HCT116 (cell line): ENCODE data around the gene ARHGEF16. TPM values are rescaled to one million over a fixed set of nuclear protein-coding genes. Genes with fewer than 3 reads are reported as not detected.

Source experiments
- ATAC-seq: fragments of 200-7000 bp; cut with Tn5 transposase; 2 replicates; pipeline ENCODE4 v1.9.1; 2020; ENCODE audit warnings: mild to moderate bottlenecking, moderate library complexity
- BruUV-seq: library from RNA; stranded (reverse); fragments of 400-500 nt; replicated peaks from 2 replicates; lab custom pipeline; 2021; lab: Mats Ljungman, UMichigan
- CTCF ChIA-PET: fragments of 300-600 bp; sonication (Branson Sonifier 250); formaldehyde crosslinking; loops from one replicate; lab custom pipeline; 2021; ENCODE audit warnings: antibody characterized with exemption; lab: Charles Lee
- POLR2A ChIA-PET: fragments of 300-600, 350-600 bp; sonication (Branson Sonifier 250); formaldehyde crosslinking; loops from one replicate; lab custom pipeline; 2021; ENCODE audit warnings: antibody characterized with exemption; lab: Charles Lee
- RAD21 ChIA-PET, 2 experiments: fragments of 300-600 bp; sonication (Branson Sonifier 250); formaldehyde crosslinking; loops; one replicate each; lab custom pipeline; 2023; ENCODE audit warnings: low total read pairs in 2 of 2; ENCODE audit not compliant: uncharacterized antibody in 2 of 2, unreplicated experiment in 2 of 2, low non-redundant PET in 1 of 2; lab: Charles Lee
- DNase-seq: peaks from one replicate; pipeline ENCODE4 v3.0.0-alpha.2; 2010; ENCODE audit warnings: low read depth, low spot score
- H2AFZ ChIP-seq: fragments of 200-600 bp; shearing (Covaris generic), sonication (generic); 2 replicates; pipeline ENCODE4 v1.6.1; 2017; ENCODE audit warnings: low read depth, mixed run types, mixed read lengths, antibody characterized with exemption, low read length; ENCODE audit not compliant: poor library complexity, severe bottlenecking
- H3K27ac ChIP-seq: 2 replicates; pipeline ENCODE4 v1.5.1; 2012; ENCODE audit warnings: low read depth, low read length
- H3K27me3 ChIP-seq: fragments of 200-600 bp; sonication (generic); 2 replicates; pipeline ENCODE4 v1.6.1; 2016; ENCODE audit warnings: mixed run types, low read length, mixed read lengths; ENCODE audit not compliant: insufficient read depth
- H3K36me3 ChIP-seq, 2 experiments: fragments of 200-500 bp in 1 of 2; fragments of 200-600 bp in 1 of 2; sonication (Bioruptor generic) in 1 of 2; sonication (generic) in 1 of 2; 2 replicates each; pipeline versions ENCODE4 v1.5.1 to v1.6.1; 2014 to 2016; ENCODE audit warnings: low read length in 2 of 2, inconsistent platforms in 1 of 2, mixed read lengths in 1 of 2, mixed run types in 1 of 2; ENCODE audit not compliant: insufficient read depth in 2 of 2, control insufficient read depth in 1 of 2
- H3K4me1 ChIP-seq, 2 experiments: fragments of 200-600 bp in 1 of 2; sonication (generic) in 1 of 2; 2 replicates each; pipeline versions ENCODE4 v1.5.1 to v1.6.1; 2012 to 2017; ENCODE audit warnings: low read length in 2 of 2, inconsistent platforms in 1 of 2, mild to moderate bottlenecking in 1 of 2, mixed read lengths in 1 of 2, mixed run types in 1 of 2, moderate library complexity in 1 of 2; ENCODE audit not compliant: insufficient read depth in 2 of 2, control insufficient read depth in 1 of 2
- H3K4me2 ChIP-seq: fragments of 200-600 bp; sonication (generic); 2 replicates; pipeline ENCODE4 v1.6.1; 2017; ENCODE audit warnings: mixed run types, low read length, mixed read lengths
- H3K4me3 ChIP-seq, 2 experiments: fragments of 200-600 bp in 1 of 2; sonication (generic) in 1 of 2; replicated peaks in 1 of 2; 2 replicates each; pipeline ENCODE4 v1.5.1; 2011 to 2016; ENCODE audit warnings: low read length in 2 of 2, control low read depth in 1 of 2, low read depth in 1 of 2, mild to moderate bottlenecking in 1 of 2, mixed read lengths in 1 of 2, mixed run types in 1 of 2
- H3K79me2 ChIP-seq: fragments of 200-600 bp; sonication (generic); 2 replicates; pipeline ENCODE4 v1.6.1; 2017; ENCODE audit warnings: mild to moderate bottlenecking, mixed run types, low read length, moderate library complexity, mixed read lengths; ENCODE audit not compliant: insufficient read depth
- H3K9ac ChIP-seq: fragments of 200-600 bp; sonication (generic); 2 replicates; pipeline ENCODE4 v1.6.1; 2016; ENCODE audit warnings: low read length, mixed read lengths
- H3K9me2 ChIP-seq: fragments of 200-600 bp; sonication (generic), shearing (Covaris generic); 2 replicates; pipeline ENCODE4 v1.6.1; 2017; ENCODE audit warnings: mixed run types, mild to moderate bottlenecking, moderate library complexity; ENCODE audit not compliant: insufficient read depth
- H3K9me3 ChIP-seq, 2 experiments: fragments of 200-500 bp in 1 of 2; fragments of 200-600 bp in 1 of 2; sonication (Bioruptor generic) in 1 of 2; sonication (generic) in 1 of 2; 2 replicates each; pipeline ENCODE4 v1.6.1; 2014 to 2017; ENCODE audit warnings: low read length in 2 of 2, mixed read lengths in 2 of 2, inconsistent platforms in 1 of 2, low read depth in 1 of 2, mild to moderate bottlenecking in 1 of 2, mixed run types in 1 of 2, moderate library complexity in 1 of 2; ENCODE audit not compliant: control insufficient read depth in 1 of 2, insufficient read depth in 1 of 2
- H4K20me1 ChIP-seq: fragments of 200-600 bp; sonication (generic), shearing (Covaris generic); 2 replicates; pipeline ENCODE4 v1.6.1; 2017; ENCODE audit warnings: mixed run types, mild to moderate bottlenecking, moderate library complexity; ENCODE audit not compliant: insufficient read depth
- EZH2 ChIP-seq: fragments of 200-600 bp; sonication (generic); IDR thresholded peaks from 2 replicates; pipeline ENCODE4 v1.6.1; 2017; ENCODE audit warnings: antibody characterized with exemption, mixed run types
- POLR2AphosphoS5 ChIP-seq: IDR thresholded peaks from 2 replicates; pipeline ENCODE4 v1.6.1; 2011; ENCODE audit warnings: mild to moderate bottlenecking, low read depth, low read length, moderate library complexity
- intact Hi-C: fragments of 100-400 bp; cut with micrococcal nuclease; formaldehyde crosslinking; loops from 2 replicates; pipeline ENCODE4 v1.10.0; 2022
- total RNA-seq: library from RNA; stranded (reverse); gene quantifications from one replicate; pipeline ENCODE4 v1.2.1, GENCODE V29; 2021; ENCODE audit not compliant: unreplicated experiment
- TF ChIP-seq, protein P1 (sequence below): IDR thresholded peaks from 2 replicates; pipeline ENCODE4 v1.6.1; 2012
- TF ChIP-seq, protein P2 (sequence below), 3 experiments: fragments of 200-600 bp in 1 of 3; sonication (generic) in 1 of 3; IDR thresholded peaks in 2 of 3; conservative IDR thresholded peaks in 1 of 3; 2 replicates each; pipeline ENCODE4 v1.5.1; 2012 to 2017; ENCODE audit warnings: low read depth in 2 of 3, low read length in 2 of 3, antibody characterized with exemption in 1 of 3, borderline replicate concordance in 1 of 3, control low read depth in 1 of 3, mild to moderate bottlenecking in 1 of 3, mixed read lengths in 1 of 3, mixed run types in 1 of 3, moderate library complexity in 1 of 3; ENCODE audit not compliant: insufficient read depth in 1 of 3

Gene ARHGEF16
- total RNA-seq, 1 experiment from 2014 or later = 37.4 TPM

DNA sequence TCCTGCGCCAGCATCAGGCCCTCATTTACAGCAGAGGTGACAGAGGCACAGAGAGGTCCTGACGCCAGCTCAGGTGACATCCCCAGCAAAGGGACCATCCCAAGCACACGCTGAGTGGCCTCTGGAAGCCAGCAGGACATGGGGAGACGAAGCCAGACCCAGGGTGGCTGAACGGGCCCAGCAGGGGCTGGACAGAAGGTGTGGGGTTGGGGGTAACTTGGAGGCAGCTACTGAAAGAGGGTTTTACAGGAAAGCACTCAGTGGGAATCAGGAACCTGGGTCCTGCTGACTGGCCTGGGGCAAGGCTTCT is 1.6 kb upstream of the ARHGEF16 start (continued):
- TF ChIP-seq POLR2AphosphoS5 (no peak), EZH2 (no peak)

DNA sequence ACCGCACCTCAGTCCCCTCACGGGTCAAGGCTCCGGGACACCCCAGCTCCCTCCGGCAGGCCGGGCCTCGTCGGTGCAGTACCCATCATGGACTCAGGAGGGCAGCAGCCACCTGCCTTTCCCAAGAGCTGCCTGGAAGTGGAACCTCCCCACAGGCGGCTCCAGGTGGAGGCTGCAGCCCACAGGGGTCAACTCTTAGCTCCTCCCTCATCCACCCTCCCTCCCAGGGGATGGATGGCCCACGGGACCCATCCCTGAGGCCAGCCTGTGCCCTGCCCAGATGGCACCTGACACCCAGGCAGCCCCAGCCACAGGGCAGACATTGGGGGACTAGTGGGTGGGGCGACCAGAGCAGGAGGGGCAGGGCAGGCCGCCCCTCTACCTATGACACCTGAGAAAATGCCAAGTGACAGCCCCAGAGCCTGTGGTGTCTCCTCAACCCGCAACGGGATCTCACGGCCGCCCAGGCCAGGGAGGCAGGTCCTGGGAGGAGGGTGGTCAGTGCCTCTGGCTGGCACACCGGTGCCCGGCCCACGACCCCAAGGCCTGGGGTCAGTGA is 1.2 kb upstream of the ARHGEF16 start:
- no TSS peak for BruUV-seq
- CTCF ChIA-PET = interaction anchor here (0.6 to 2.5 kb wide), 30 partner anchors 11 to 631 kb away, joined by 3 to 136 read pairs (median 5); partner anchors contain the start of genes LRRC47 and TPRG1L
- H2AFZ ChIP-seq = no peak overlapping the region

More for the DNA sequence above, 1.2 kb upstream of the ARHGEF16 start:
- Histone ChIP-seq H3K36me3 (no peaks in the 10 kb centered on the region), H3K4me2 (peak overlapping the region; percentile 73), H3K9me3 (no peaks in the 10 kb centered on the region), H3K27me3 (no peaks in the 10 kb centered on the region), H3K4me1 (peaks cover 14 to 27% of the 10 kb centered on the region in 2 experiments), H3K9ac (peak overlapping the region; percentile 67), H3K4me3 (peak overlapping the region in 1 of 2 experiments; percentile 46; a peak in 1 of 4 replicates), H4K20me1 (no peaks in the 10 kb centered on the region), H3K9me2 (no peaks in the 10 kb centered on the region), H3K79me2 (peaks cover 15% of the 10 kb centered on the region), H3K27ac (peak overlapping the region; percentile 80)
- ATAC-seq (peak; percentile 65), DNase-seq (peak; percentile 68)
- ChIA-PET POLR2A (interaction anchor here (0.7 to 1.3 kb wide), 3 partner anchors 29 to 271 kb away, joined by 3 to 6 read pairs (median 4); no protein-coding TSS in a partner anchor), RAD21 (interaction anchor here (0.5 to 1.8 kb wide), 14 partner anchors 18 to 271 kb away, joined by 3 to 10 read pairs (median 4); no protein-coding TSS in a partner anchor)
- TF ChIP-seq, protein P1, sequence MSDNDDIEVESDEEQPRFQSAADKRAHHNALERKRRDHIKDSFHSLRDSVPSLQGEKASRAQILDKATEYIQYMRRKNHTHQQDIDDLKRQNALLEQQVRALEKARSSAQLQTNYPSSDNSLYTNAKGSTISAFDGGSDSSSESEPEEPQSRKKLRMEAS = no peak
- TF ChIP-seq, protein P2, sequence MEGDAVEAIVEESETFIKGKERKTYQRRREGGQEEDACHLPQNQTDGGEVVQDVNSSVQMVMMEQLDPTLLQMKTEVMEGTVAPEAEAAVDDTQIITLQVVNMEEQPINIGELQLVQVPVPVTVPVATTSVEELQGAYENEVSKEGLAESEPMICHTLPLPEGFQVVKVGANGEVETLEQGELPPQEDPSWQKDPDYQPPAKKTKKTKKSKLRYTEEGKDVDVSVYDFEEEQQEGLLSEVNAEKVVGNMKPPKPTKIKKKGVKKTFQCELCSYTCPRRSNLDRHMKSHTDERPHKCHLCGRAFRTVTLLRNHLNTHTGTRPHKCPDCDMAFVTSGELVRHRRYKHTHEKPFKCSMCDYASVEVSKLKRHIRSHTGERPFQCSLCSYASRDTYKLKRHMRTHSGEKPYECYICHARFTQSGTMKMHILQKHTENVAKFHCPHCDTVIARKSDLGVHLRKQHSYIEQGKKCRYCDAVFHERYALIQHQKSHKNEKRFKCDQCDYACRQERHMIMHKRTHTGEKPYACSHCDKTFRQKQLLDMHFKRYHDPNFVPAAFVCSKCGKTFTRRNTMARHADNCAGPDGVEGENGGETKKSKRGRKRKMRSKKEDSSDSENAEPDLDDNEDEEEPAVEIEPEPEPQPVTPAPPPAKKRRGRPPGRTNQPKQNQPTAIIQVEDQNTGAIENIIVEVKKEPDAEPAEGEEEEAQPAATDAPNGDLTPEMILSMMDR (IDR thresholded peaks at IDR 0.05 in 2 of 3, conservative IDR thresholded peaks at IDR 0.05 in 1 of 3; ENCODE audit: borderline replicate concordance in 1 of 3, insufficient read depth in 1 of 3, low read depth in 2 of 3, low read length in 2 of 3) = peak in 2 of 3 experiments; percentile 93 to 94; a peak in 4 of 6 replicates
- intact Hi-C loops = loop anchor here (1.0 to 5.0 kb wide), 5 partner anchors 31 to 404 kb away; partner anchors contain the start of genes CEP104 and DFFB
